HCT116 (cell line): ENCODE results near the gene AHR. TPM values are rescaled to one million over a fixed set of nuclear protein-coding genes. Genes with fewer than 3 reads are reported as not detected.

Experiments used
- ATAC-seq: fragments of 200-7000 bp; cut with Tn5 transposase; 2 replicates; pipeline ENCODE4 v1.9.1; 2020; ENCODE audit warnings: mild to moderate bottlenecking, moderate library complexity
- BruUV-seq: library from RNA; stranded (reverse); fragments of 400-500 nt; replicated peaks from 2 replicates; lab custom pipeline; 2021; lab: Mats Ljungman, UMichigan
- CTCF ChIA-PET: fragments of 300-600 bp; sonication (Branson Sonifier 250); formaldehyde crosslinking; loops from one replicate; lab custom pipeline; 2021; ENCODE audit warnings: antibody characterized with exemption; lab: Charles Lee
- POLR2A ChIA-PET: fragments of 300-600, 350-600 bp; sonication (Branson Sonifier 250); formaldehyde crosslinking; loops from one replicate; lab custom pipeline; 2021; ENCODE audit warnings: antibody characterized with exemption; lab: Charles Lee
- RAD21 ChIA-PET, 2 experiments: fragments of 300-600 bp; sonication (Branson Sonifier 250); formaldehyde crosslinking; loops; one replicate each; lab custom pipeline; 2023; ENCODE audit warnings: low total read pairs in 2 of 2; ENCODE audit not compliant: uncharacterized antibody in 2 of 2, unreplicated experiment in 2 of 2, low non-redundant PET in 1 of 2; lab: Charles Lee
- DNase-seq: peaks from one replicate; pipeline ENCODE4 v3.0.0-alpha.2; 2010; ENCODE audit warnings: low read depth, low spot score
- H2AFZ ChIP-seq: fragments of 200-600 bp; shearing (Covaris generic), sonication (generic); 2 replicates; pipeline ENCODE4 v1.6.1; 2017; ENCODE audit warnings: low read depth, mixed run types, mixed read lengths, antibody characterized with exemption, low read length; ENCODE audit not compliant: poor library complexity, severe bottlenecking
- H3K27ac ChIP-seq: 2 replicates; pipeline ENCODE4 v1.5.1; 2012; ENCODE audit warnings: low read depth, low read length
- H3K27me3 ChIP-seq: fragments of 200-600 bp; sonication (generic); 2 replicates; pipeline ENCODE4 v1.6.1; 2016; ENCODE audit warnings: mixed run types, low read length, mixed read lengths; ENCODE audit not compliant: insufficient read depth
- H3K36me3 ChIP-seq, 2 experiments: fragments of 200-500 bp in 1 of 2; fragments of 200-600 bp in 1 of 2; sonication (Bioruptor generic) in 1 of 2; sonication (generic) in 1 of 2; 2 replicates each; pipeline versions ENCODE4 v1.5.1 to v1.6.1; 2014 to 2016; ENCODE audit warnings: low read length in 2 of 2, inconsistent platforms in 1 of 2, mixed read lengths in 1 of 2, mixed run types in 1 of 2; ENCODE audit not compliant: insufficient read depth in 2 of 2, control insufficient read depth in 1 of 2
- H3K4me1 ChIP-seq, 2 experiments: fragments of 200-600 bp in 1 of 2; sonication (generic) in 1 of 2; 2 replicates each; pipeline versions ENCODE4 v1.5.1 to v1.6.1; 2012 to 2017; ENCODE audit warnings: low read length in 2 of 2, inconsistent platforms in 1 of 2, mild to moderate bottlenecking in 1 of 2, mixed read lengths in 1 of 2, mixed run types in 1 of 2, moderate library complexity in 1 of 2; ENCODE audit not compliant: insufficient read depth in 2 of 2, control insufficient read depth in 1 of 2
- H3K4me2 ChIP-seq: fragments of 200-600 bp; sonication (generic); 2 replicates; pipeline ENCODE4 v1.6.1; 2017; ENCODE audit warnings: mixed run types, low read length, mixed read lengths
- H3K4me3 ChIP-seq, 2 experiments: fragments of 200-600 bp in 1 of 2; sonication (generic) in 1 of 2; replicated peaks in 1 of 2; 2 replicates each; pipeline ENCODE4 v1.5.1; 2011 to 2016; ENCODE audit warnings: low read length in 2 of 2, control low read depth in 1 of 2, low read depth in 1 of 2, mild to moderate bottlenecking in 1 of 2, mixed read lengths in 1 of 2, mixed run types in 1 of 2
- H3K79me2 ChIP-seq: fragments of 200-600 bp; sonication (generic); 2 replicates; pipeline ENCODE4 v1.6.1; 2017; ENCODE audit warnings: mild to moderate bottlenecking, mixed run types, low read length, moderate library complexity, mixed read lengths; ENCODE audit not compliant: insufficient read depth
- H3K9ac ChIP-seq: fragments of 200-600 bp; sonication (generic); 2 replicates; pipeline ENCODE4 v1.6.1; 2016; ENCODE audit warnings: low read length, mixed read lengths
- H3K9me2 ChIP-seq: fragments of 200-600 bp; sonication (generic), shearing (Covaris generic); 2 replicates; pipeline ENCODE4 v1.6.1; 2017; ENCODE audit warnings: mixed run types, mild to moderate bottlenecking, moderate library complexity; ENCODE audit not compliant: insufficient read depth
- H3K9me3 ChIP-seq, 2 experiments: fragments of 200-500 bp in 1 of 2; fragments of 200-600 bp in 1 of 2; sonication (Bioruptor generic) in 1 of 2; sonication (generic) in 1 of 2; 2 replicates each; pipeline ENCODE4 v1.6.1; 2014 to 2017; ENCODE audit warnings: low read length in 2 of 2, mixed read lengths in 2 of 2, inconsistent platforms in 1 of 2, low read depth in 1 of 2, mild to moderate bottlenecking in 1 of 2, mixed run types in 1 of 2, moderate library complexity in 1 of 2; ENCODE audit not compliant: control insufficient read depth in 1 of 2, insufficient read depth in 1 of 2
- H4K20me1 ChIP-seq: fragments of 200-600 bp; sonication (generic), shearing (Covaris generic); 2 replicates; pipeline ENCODE4 v1.6.1; 2017; ENCODE audit warnings: mixed run types, mild to moderate bottlenecking, moderate library complexity; ENCODE audit not compliant: insufficient read depth
- ATF3 ChIP-seq: IDR thresholded peaks from 2 replicates; pipeline ENCODE4 v1.6.1; 2012
- CBX3 ChIP-seq: IDR thresholded peaks from 2 replicates; pipeline ENCODE4 v1.6.1; 2012; ENCODE audit warnings: low read depth
- CEBPB ChIP-seq: IDR thresholded peaks from 2 replicates; pipeline ENCODE4 v1.6.1; 2012; ENCODE audit warnings: low read depth
- EGR1 ChIP-seq: IDR thresholded peaks from 2 replicates; pipeline ENCODE4 v1.6.1; 2012; ENCODE audit warnings: low read depth
- EZH2 ChIP-seq: fragments of 200-600 bp; sonication (generic); IDR thresholded peaks from 2 replicates; pipeline ENCODE4 v1.6.1; 2017; ENCODE audit warnings: antibody characterized with exemption, mixed run types
- FOSL1 ChIP-seq: IDR thresholded peaks from 2 replicates; pipeline ENCODE4 v1.6.1; 2012; ENCODE audit warnings: low read depth
- JUND ChIP-seq: IDR thresholded peaks from 2 replicates; pipeline ENCODE4 v1.6.1; 2012
- MAX ChIP-seq: IDR thresholded peaks from 2 replicates; pipeline ENCODE4 v1.6.1; 2012
- POLR2A ChIP-seq: IDR thresholded peaks from 2 replicates; pipeline ENCODE4 v1.7.0; 2011; ENCODE audit warnings: borderline replicate concordance; ENCODE audit not compliant: insufficient read depth, insufficient read length; ENCODE audit errors: extremely low read depth
- POLR2AphosphoS5 ChIP-seq: IDR thresholded peaks from 2 replicates; pipeline ENCODE4 v1.6.1; 2011; ENCODE audit warnings: mild to moderate bottlenecking, low read depth, low read length, moderate library complexity
- REST ChIP-seq: IDR thresholded peaks from 2 replicates; pipeline ENCODE4 v1.6.1; 2012; ENCODE audit warnings: low read depth
- SP1 ChIP-seq: IDR thresholded peaks from 2 replicates; pipeline ENCODE4 v1.6.1; 2012; ENCODE audit warnings: low read depth
- SRF ChIP-seq: IDR thresholded peaks from 2 replicates; pipeline ENCODE4 v1.6.1; 2012; ENCODE audit warnings: low read depth
- YY1 ChIP-seq: IDR thresholded peaks from 2 replicates; pipeline ENCODE4 v1.6.1; 2011; ENCODE audit warnings: low read length, low read depth, moderate library complexity, mild to moderate bottlenecking; ENCODE audit not compliant: insufficient replicate concordance; ENCODE audit errors: extremely low read depth
- ZBTB33 ChIP-seq: IDR thresholded peaks from 2 replicates; pipeline ENCODE4 v1.6.1; 2011; ENCODE audit warnings: mild to moderate bottlenecking, low read length, moderate library complexity; ENCODE audit not compliant: insufficient replicate concordance; ENCODE audit errors: extremely low read depth
- ZNF274 ChIP-seq: fragments of 200-500 bp; sonication (Bioruptor generic); IDR thresholded peaks from 2 replicates; pipeline ENCODE4 v1.6.1; 2014; ENCODE audit warnings: mild to moderate bottlenecking, low read depth, low read length, inconsistent platforms
- intact Hi-C: fragments of 100-400 bp; cut with micrococcal nuclease; formaldehyde crosslinking; loops from 2 replicates; pipeline ENCODE4 v1.10.0; 2022
- total RNA-seq: library from RNA; stranded (reverse); gene quantifications from one replicate; pipeline ENCODE4 v1.2.1, GENCODE V29; 2021; ENCODE audit not compliant: unreplicated experiment

Gene AHR
- total RNA-seq, 1 experiment from 2014 or later: 29.7 TPM

- DNase-seq: no peak
- H3K79me2 ChIP-seq: peaks cover 4% of the 10 kb centered on the region; the same call in 1 of the 2 replicates
- no peak overlapping the region for H2AFZ ChIP-seq
- H3K4me2 ChIP-seq: no peak overlapping the region
- H3K9me2 ChIP-seq: no peaks in the 10 kb centered on the region
- ChIA-PET CTCF (no interaction called here), POLR2A (no interaction called here), RAD21 (no interaction called here)
- no peak for TF ChIP-seq EZH2
- TF ChIP-seq SP1: no peak
- no peak for TF ChIP-seq ZNF274
- no peak for TF ChIP-seq POLR2A
- TF ChIP-seq MAX: no peak
- no peak for TF ChIP-seq CBX3
- no peak for TF ChIP-seq FOSL1
- TF ChIP-seq REST: no peak
- no peak for TF ChIP-seq JUND
- TF ChIP-seq POLR2AphosphoS5: no peak
- TF ChIP-seq CEBPB: no peak
- TF ChIP-seq ZBTB33: no peak
- no peak for TF ChIP-seq ATF3
- TF ChIP-seq SRF: no peak
- no peak for TF ChIP-seq YY1
- no peak for TF ChIP-seq EGR1
- ATAC-seq: no peak
- H3K4me1 ChIP-seq: no peaks in the 10 kb centered on the region
- H3K4me3 ChIP-seq: no peak overlapping the region
- peaks cover 5 to 14% of the 10 kb centered on the region in 2 experiments; a peak in 3 of 4 replicates for H3K36me3 ChIP-seq
- no peak overlapping the region for H3K9ac ChIP-seq
- H4K20me1 ChIP-seq: no peaks in the 10 kb centered on the region
- BruUV-seq: no TSS peak
- no peaks in the 10 kb centered on the region for H3K9me3 ChIP-seq
- no peak overlapping the region for H3K27ac ChIP-seq
- H3K27me3 ChIP-seq: no peaks in the 10 kb centered on the region
- intact Hi-C loops: no loop called here
Measured at GRCh38 chr7:17342756-17343155, 44.3 kb downstream of the AHR start.
